Heart left ventricle (tissue), 16 donors: ENCODE results near the gene RNF40. TPM values are rescaled to one million over a fixed set of nuclear protein-coding genes. Genes with fewer than 3 reads are reported as not detected.

Experiments used
- ATAC-seq, 4 donors: fragments of 200-7000 bp; cut with Tn5 transposase; one replicate each; pipeline ENCODE4 v1.9.1; 2020 to 2022; ENCODE audit warnings: moderate library complexity in 4 of 4, mild to moderate bottlenecking in 3 of 4, moderate number of reproducible peaks in 1 of 4
- DNase-seq, 5 donors: peaks; one replicate each; pipeline ENCODE4 v3.0.0-alpha.2; 2020
- H3K27ac ChIP-seq, 12 donors: fragments of 200-600 bp; sonication (generic) in 4 of 12; one replicate each; pipeline versions ENCODE4 v1.5.0 to v1.8.0; 2016 to 2022; ENCODE audit warnings: mild to moderate bottlenecking in 2 of 12
- H3K27me3 ChIP-seq, 9 donors: fragments of 200-600 bp; sonication (generic) in 2 of 9; one replicate each; pipeline versions ENCODE4 v1.5.1 to v1.8.0; 2016 to 2022; ENCODE audit warnings: mild to moderate bottlenecking in 3 of 9
- H3K36me3 ChIP-seq, 9 donors: fragments of 200-600 bp; sonication (generic) in 2 of 9; one replicate each; pipeline versions ENCODE4 v1.5.0 to v1.8.0; 2018 to 2022; ENCODE audit warnings: mild to moderate bottlenecking in 2 of 9
- H3K4me1 ChIP-seq, 12 donors: fragments of 200-600 bp; sonication (generic) in 4 of 12; one replicate each; pipeline versions ENCODE4 v1.5.0 to v1.8.0; 2016 to 2022; ENCODE audit warnings: mild to moderate bottlenecking in 3 of 12
- H3K4me3 ChIP-seq, 12 donors: fragments of 200-600 bp; sonication (generic) in 4 of 12; one replicate each; pipeline versions ENCODE4 v1.5.0 to v1.8.0; 2017 to 2022; ENCODE audit warnings: mild to moderate bottlenecking in 9 of 12, moderate library complexity in 4 of 12
- H3K9me3 ChIP-seq, 12 donors: fragments of 200-600 bp; sonication (generic) in 4 of 12; one replicate each; pipeline versions ENCODE4 v1.5.0 to v1.8.0; 2016 to 2022; ENCODE audit warnings: mild to moderate bottlenecking in 1 of 12
- CTCF ChIP-seq, 12 donors: fragments of 200-600 bp; sonication (generic) in 4 of 12; IDR thresholded peaks; one replicate each; pipeline versions ENCODE4 v1.5.0 to v1.8.0; 2018 to 2022; ENCODE audit warnings: antibody characterized with exemption in 12 of 12, mild to moderate bottlenecking in 5 of 12
- POLR2A ChIP-seq, 2 donors: fragments of 450-650 bp; IDR thresholded peaks; one replicate each; pipeline ENCODE4 v1.6.1; 2017; ENCODE audit warnings: antibody characterized with exemption in 2 of 2, mild to moderate bottlenecking in 2 of 2, moderate library complexity in 2 of 2
- WGBS, 4 donors: extraction: QIAGEN DNeasy Blood & Tissue Kit in 2 of 4; methylation state at CpG; one replicate each; pipeline versions ENCODE4 v1.1.5 to v1.1.7; 2013 to 2018; 5-methylcytosine and 5-hydroxymethylcytosine counted together
- intact Hi-C, 10 donors: fragments of 100-400 bp; cut with DNase I; formaldehyde crosslinking; loops; one replicate each; pipeline versions ENCODE4 v1.11.1 to v1.14.2; 2022
- polyA plus RNA-seq, 2 donors: library from polyadenylated mRNA; stranded (reverse); fragments of 200-250 nt; gene quantifications; one replicate each; pipeline ENCODE4 v1.2.3, GENCODE V29; 2013
- total RNA-seq, 9 donors: library from RNA; depleted of rRNA in 2 of 9; stranded (reverse); fragments of >200 nt in 2 of 9; fragmentation: NEBNext Ultra II Directional in 3 of 9; extraction: Animal tissue kit (Norgen Biotek cat#: 25700) in 3 of 9; gene quantifications; one replicate each; pipeline versions ENCODE4 v1.1.0 to v1.2.4, GENCODE V29; 2016 to 2023
- donor health status: ischemic (EF 13 %, LVEDD 7.1; RV severe dilation, severe dysfunction).
- donor health status: healthy with polysubstance abuse.
- donor health status: DM: no; HTN: yes; CAD: no.
- donor health status: DM: no; HTN: no; CAD: no.
- donor health status: ischemic (EF 25% LVEDD 6.9; RV normal size, moderate dysfunction).
- donor health status: ischemic (EF 25% LVEDD 5.7; RV mildly dilated, moderate dysfunction).
- donor health status: healthy.
- donor health status: DM: yes; HTN: yes; CAD: no.
- donor health status: ischemic (EF 35%, LVEDD 5.7; RV mildly dilated, moderate dysfunction).
- donor health status: nonischemic (EF 11% LVEDD 7.7; RV severe dilation, severe dysfunction).
- donor health status: DM: yes; HTN: yes; CAD: no.
- donor health status: PGD.
- donor health status: ischemic (EF 29% LVEDD 5.4; RV normal size, mild dysfunction).
- donor health status: nonischemic (EF 23%, LVEDD 6.1; RV moderate dilation, normal function).

Gene RNF40
- total and polyA plus RNA-seq, 11 donors, result 29.3 to 66.9 (median 50.3) TPM

DNA sequence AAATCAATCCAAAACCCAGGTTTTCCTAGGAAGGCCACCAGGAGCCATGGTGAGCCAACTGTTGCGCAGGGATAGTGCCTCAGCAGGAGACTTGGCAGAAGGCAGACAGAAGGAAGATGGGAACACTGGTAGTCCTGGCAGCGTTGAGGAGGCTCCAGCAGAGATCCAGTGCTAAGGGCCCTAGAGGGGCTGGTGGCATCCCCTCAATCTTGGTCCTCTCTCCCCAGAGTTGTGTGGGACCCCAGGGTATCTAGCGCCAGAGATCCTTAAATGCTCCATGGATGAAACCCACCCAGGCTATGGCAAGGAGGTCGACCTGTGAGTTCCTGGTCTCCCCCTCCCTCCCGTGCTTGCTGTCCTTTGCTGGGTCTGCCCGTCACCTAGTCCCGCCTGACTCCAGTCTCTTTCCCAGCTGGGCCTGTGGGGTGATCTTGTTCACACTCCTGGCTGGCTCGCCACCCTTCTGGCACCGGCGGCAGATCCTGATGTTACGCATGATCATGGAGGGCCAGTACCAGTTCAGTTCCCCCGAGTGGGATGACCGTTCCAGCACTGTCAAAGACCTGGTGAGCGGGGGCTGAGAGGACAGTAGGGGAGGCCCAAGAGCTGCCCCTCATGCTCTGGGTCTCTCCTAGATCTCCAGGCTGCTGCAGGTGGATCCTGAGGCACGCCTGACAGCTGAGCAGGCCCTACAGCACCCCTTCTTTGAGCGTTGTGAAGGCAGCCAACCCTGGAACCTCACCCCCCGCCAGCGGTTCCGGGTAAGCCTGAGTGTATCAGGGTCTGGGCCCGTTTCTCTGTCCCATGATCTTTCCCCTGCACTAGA lies 6.0 kb upstream of the RNF40 start:
- ATAC-seq, result peak in 1 of 4 donors; percentile 6
- no peak for DNase-seq

GRCh38 chr16:30756781-30757100 lies 5.4 kb upstream of the RNF40 start:
- H3K36me3 ChIP-seq, result peaks cover 0 to 62% (median 52%) of the 10 kb centered on the region in 9 donors

More for the DNA sequence above, 6.0 kb upstream of the RNF40 start:
- Histone ChIP-seq H3K4me1 (peaks cover 0 to 28% (median 5%) of the 10 kb centered on the region in 12 donors), H3K27ac (no peak overlapping the region), H3K27me3 (no peaks in the 10 kb centered on the region), H3K36me3 (peaks cover 0 to 67% (median 57%) of the 10 kb centered on the region in 9 donors), H3K9me3 (no peaks in the 10 kb centered on the region), H3K4me3 (no peak overlapping the region)
- intact Hi-C loops, result no loop called here
- 89 to 94% (median 93%) methylated on average over 14 to 20 of the region's 20 CpGs for WGBS, 4 donors
- no peak for TF ChIP-seq POLR2A (IDR thresholded peaks at IDR 0.05)
- TF ChIP-seq CTCF (IDR thresholded peaks at IDR 0.05), result no peak

GRCh38 chr16:30757316-30757715 lies 4.8 kb upstream of the RNF40 start:
- Histone ChIP-seq H3K27ac (no peak overlapping the region), H3K4me3 (no peak overlapping the region), H3K4me1 (peaks cover 0 to 32% (median 9%) of the 10 kb centered on the region in 12 donors), H3K9me3 (no peaks in the 10 kb centered on the region), H3K36me3 (peaks cover 0 to 57% (median 47%) of the 10 kb centered on the region in 9 donors), H3K27me3 (no peaks in the 10 kb centered on the region)
- intact Hi-C loops, result no loop called here
- TF ChIP-seq CTCF (IDR thresholded peaks at IDR 0.05), result no peak
- TF ChIP-seq POLR2A (IDR thresholded peaks at IDR 0.05), result no peak
- ATAC-seq (no peak), DNase-seq (no peak)
- WGBS, 4 donors, result 81 to 92% (median 85%) methylated on average over 5 to 7 of the region's 7 CpGs

More at GRCh38 chr16:30756781-30757100, 5.4 kb upstream of the RNF40 start:
- Histone ChIP-seq H3K9me3 (no peaks in the 10 kb centered on the region), H3K27ac (no peak overlapping the region), H3K4me3 (no peak overlapping the region), H3K27me3 (no peaks in the 10 kb centered on the region), H3K4me1 (peaks cover 0 to 32% (median 9%) of the 10 kb centered on the region in 12 donors)
- intact Hi-C loops, result no loop called here
- ATAC-seq (peak in 1 of 4 donors; percentile 21), DNase-seq (no peak)
- TF ChIP-seq CTCF (IDR thresholded peaks at IDR 0.05) (no peak), POLR2A (IDR thresholded peaks at IDR 0.05) (no peak)
- 94 to 96% (median 96%) methylated on average over 13 of the region's 13 CpGs; no CpG with 5 or more reads in 1 of the 4 donors for WGBS, 4 donors

- TF ChIP-seq POLR2A (IDR thresholded peaks at IDR 0.05) (no peak), CTCF (IDR thresholded peaks at IDR 0.05) (no peak)
- DNase-seq (no peak), ATAC-seq (no peak)
- Histone ChIP-seq H3K4me3 (peak overlapping the region in 1 of 12 donors; percentile 4), H3K9me3 (no peaks in the 10 kb centered on the region), H3K4me1 (peaks cover 0 to 47% (median 24%) of the 10 kb centered on the region in 12 donors), H3K27me3 (no peaks in the 10 kb centered on the region), H3K27ac (peak overlapping the region in 3 of 12 donors; percentile 34 to 93 (median 43)), H3K36me3 (peaks cover 0 to 51% (median 41%) of the 10 kb centered on the region in 9 donors)
- intact Hi-C loops, result no loop called here
- WGBS, 4 donors, result 83 to 93% (median 86%) methylated on average over 10 of the region's 10 CpGs
Measured at GRCh38 chr16:30758988-30759491, 3.1 kb upstream of the RNF40 start.
